K562 (cell line): ENCODE results near the gene PSMB7. TPM values are rescaled to one million over a fixed set of nuclear protein-coding genes. Genes with fewer than 3 reads are reported as not detected.

ENCODE experiments used
- ARID4B ChIP-seq: sonication (generic); formaldehyde crosslinking; IDR thresholded peaks from 2 replicates; pipeline ENCODE4 v1.8.0; 2022; ENCODE audit warnings: mild to moderate bottlenecking, missing genetic modification reagents
- BCL6 ChIP-seq: fragments of 250-450 bp; sonication (Bioruptor Pico); IDR thresholded peaks from 2 replicates; pipeline ENCODE4 v1.4.0; 2020
- BRF1 ChIP-seq: IDR thresholded peaks from 3 replicates; pipeline ENCODE4 v1.6.1; 2011; ENCODE audit warnings: borderline replicate concordance, mild to moderate bottlenecking; ENCODE audit not compliant: insufficient read length; ENCODE audit errors: extremely low read depth
- CREM ChIP-seq: IDR thresholded peaks from 2 replicates; pipeline ENCODE4 v1.6.1; 2014; ENCODE audit warnings: antibody characterized with exemption, low read depth
- FOS ChIP-seq: IDR thresholded peaks from 3 replicates; pipeline ENCODE4 v1.6.1; 2011; ENCODE audit not compliant: insufficient read length; ENCODE audit errors: extremely low read depth
- FOSL1 ChIP-seq: fragments of 200-800 bp; sonication (Bioruptor generic); conservative IDR thresholded peaks from 2 replicates; pipeline ENCODE4 v1.6.1; 2016; ENCODE audit warnings: missing genetic modification characterization, missing compliant biosample characterization
- HCFC1 ChIP-seq: IDR thresholded peaks from 2 replicates; pipeline ENCODE4 v1.6.1; 2012; ENCODE audit warnings: low read depth, low read length, improper control_type of control experiment
- KDM4B ChIP-seq, 2 experiments: fragments of 450-650 bp in 1 of 2; sonication (generic) in 1 of 2; IDR thresholded peaks; 2 replicates each; pipeline ENCODE4 v1.6.1; 2016 to 2017; ENCODE audit warnings: borderline replicate concordance in 2 of 2, antibody characterized with exemption in 1 of 2, low read depth in 1 of 2, mild to moderate bottlenecking in 1 of 2
- NR0B1 ChIP-seq: fragments of 450-650 bp; IDR thresholded peaks from one replicate; pipeline ENCODE4 v1.6.1; 2018; ENCODE audit warnings: mild to moderate bottlenecking, moderate library complexity; ENCODE audit not compliant: partially characterized antibody
- ZFP30 ChIP-seq: fragments of 250-450 bp; sonication (Bioruptor Pico); IDR thresholded peaks from 2 replicates; pipeline ENCODE4 v1.8.0; 2022; ENCODE audit warnings: moderate library complexity, mild to moderate bottlenecking, inconsistent platforms, borderline replicate concordance
- ZNF384 ChIP-seq: IDR thresholded peaks from 2 replicates; pipeline ENCODE4 v1.6.1; 2012; ENCODE audit warnings: low read depth, low read length, improper control_type of control experiment
- ZNF518B ChIP-seq: fragments of 250-450 bp; sonication (Bioruptor Pico); IDR thresholded peaks from 2 replicates; pipeline ENCODE4 v1.5.0; 2021; ENCODE audit warnings: mild to moderate bottlenecking, moderate library complexity
- ZNF644 ChIP-seq: fragments of 200-800 bp; sonication (Bioruptor generic); IDR thresholded peaks from 2 replicates; pipeline ENCODE4 v1.6.1; 2016; ENCODE audit warnings: low read depth, missing genetic modification characterization, missing compliant biosample characterization
- polyA plus RNA-seq, 8 experiments: library from polyadenylated mRNA; depleted of rRNA in 4 of 8; stranded (reverse) in 5 of 8; unstranded in 3 of 8; fragments of >200 nt; fragmentation: Nextera tagmentation in 2 of 8; fragmentation: Illumina TruSeq in 1 of 8; extraction: Ambion mirVana in 2 of 8; extraction: Trizol in 1 of 8; gene quantifications; 2 replicates each; pipeline versions ENCODE4 v1.2.1 to v1.2.3, GENCODE V29; 2011 to 2014; ENCODE audit warnings: inconsistent platforms in 1 of 8, missing spikeins in 1 of 8
- total RNA-seq, 7 experiments: library from RNA; depleted of rRNA in 6 of 7; stranded (reverse); fragments of >200 nt in 6 of 7; fragmentation: Illumina TruSeq in 2 of 7; extraction: Trizol in 2 of 7; gene quantifications; 2 replicates each; pipeline versions ENCODE4 v1.2.1 to v1.2.3, GENCODE V29; 2011 to 2021; ENCODE audit warnings: low replicate concordance in 1 of 7
- TF ChIP-seq, protein P1 (sequence below): fragments of 200-800 bp; sonication (Bioruptor generic); IDR thresholded peaks from 2 replicates; pipeline ENCODE4 v1.6.1; 2017; ENCODE audit warnings: missing genetic modification characterization, missing compliant biosample characterization

Gene PSMB7
- total and polyA plus RNA-seq, 9 of the 15 experiments (the other 6 are each of a cell fraction or from before 2014, with no cell fraction given): 321 to 978 (median 407) TPM

GRCh38 chr9:124322618-124323432, 92.4 kb downstream of the PSMB7 start (continued):
- TF ChIP-seq, protein P1, sequence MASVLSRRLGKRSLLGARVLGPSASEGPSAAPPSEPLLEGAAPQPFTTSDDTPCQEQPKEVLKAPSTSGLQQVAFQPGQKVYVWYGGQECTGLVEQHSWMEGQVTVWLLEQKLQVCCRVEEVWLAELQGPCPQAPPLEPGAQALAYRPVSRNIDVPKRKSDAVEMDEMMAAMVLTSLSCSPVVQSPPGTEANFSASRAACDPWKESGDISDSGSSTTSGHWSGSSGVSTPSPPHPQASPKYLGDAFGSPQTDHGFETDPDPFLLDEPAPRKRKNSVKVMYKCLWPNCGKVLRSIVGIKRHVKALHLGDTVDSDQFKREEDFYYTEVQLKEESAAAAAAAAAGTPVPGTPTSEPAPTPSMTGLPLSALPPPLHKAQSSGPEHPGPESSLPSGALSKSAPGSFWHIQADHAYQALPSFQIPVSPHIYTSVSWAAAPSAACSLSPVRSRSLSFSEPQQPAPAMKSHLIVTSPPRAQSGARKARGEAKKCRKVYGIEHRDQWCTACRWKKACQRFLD (CRISPR knock-in tag): no peak
- TF ChIP-seq BCL6: no peak
- TF ChIP-seq ARID4B (CRISPR knock-in tag): no peak
- TF ChIP-seq NR0B1: no peak
- no peak for TF ChIP-seq BRF1
- TF ChIP-seq ZFP30 (CRISPR knock-in tag): no peak
- TF ChIP-seq ZNF518B (CRISPR knock-in tag): no peak
- no peak for TF ChIP-seq KDM4B (IDR thresholded peaks at IDR 0.05; ENCODE audit: borderline replicate concordance in 2 of 2, low read depth in 1 of 2)
- TF ChIP-seq ZNF384: no peak
- TF ChIP-seq CREM: peak; percentile 19; the same call in 1 of the 2 replicates
- TF ChIP-seq ZNF644: no peak
- TF ChIP-seq FOS: no peak
- TF ChIP-seq FOSL1 (tag): no peak
- TF ChIP-seq HCFC1: no peak
